Panc1 (cell line): ENCODE results near the gene KMO. TPM values are rescaled to one million over a fixed set of nuclear protein-coding genes. Genes with fewer than 3 reads are reported as not detected.

Experiments used
- ATAC-seq: fragments of 200-7000 bp; cut with Tn5 transposase; 2 replicates; pipeline ENCODE4 v1.9.1; 2020; ENCODE audit warnings: mild to moderate bottlenecking, moderate library complexity
- BruUV-seq: library from RNA; stranded (reverse); fragments of 400-500 nt; replicated peaks from 2 replicates; lab custom pipeline; 2021; lab: Mats Ljungman, UMichigan
- CTCF ChIA-PET: fragments of 300-600 bp; sonication (Branson Sonifier 250); formaldehyde crosslinking; loops from one replicate; lab custom pipeline; 2022; ENCODE audit warnings: antibody characterized with exemption; lab: Charles Lee
- POLR2A ChIA-PET: fragments of 300-600 bp; sonication (Branson Sonifier 250); formaldehyde crosslinking; loops from one replicate; lab custom pipeline; 2022; ENCODE audit warnings: antibody characterized with exemption; lab: Charles Lee
- DNase-seq: peaks from one replicate; pipeline ENCODE4 v3.0.0-alpha.2; 2010; ENCODE audit warnings: low read depth, low spot score
- H3K27ac ChIP-seq: 2 replicates; pipeline ENCODE4 v1.5.1; 2011; ENCODE audit warnings: mild to moderate bottlenecking, low read length, inconsistent platforms
- H3K27me3 ChIP-seq: fragments of 200-500 bp; sonication (Bioruptor generic); 2 replicates; pipeline ENCODE4 v1.6.0; 2014; ENCODE audit warnings: low read length, inconsistent platforms; ENCODE audit not compliant: control insufficient read depth, insufficient read depth
- H3K36me3 ChIP-seq: fragments of 200-500 bp; sonication (Bioruptor generic); 2 replicates; pipeline ENCODE4 v1.5.1; 2014; ENCODE audit warnings: inconsistent platforms, mild to moderate bottlenecking, low read length, moderate library complexity; ENCODE audit not compliant: control insufficient read depth, insufficient read depth
- H3K4me1 ChIP-seq: 2 replicates; pipeline ENCODE4 v1.5.1; 2011; ENCODE audit warnings: inconsistent platforms, mild to moderate bottlenecking, low read length, moderate library complexity; ENCODE audit not compliant: control insufficient read depth, insufficient read depth
- H3K4me3 ChIP-seq, 2 experiments: 2 replicates each; pipeline ENCODE4 v1.5.1; 2011 to 2012; ENCODE audit warnings: low read depth in 2 of 2, low read length in 2 of 2, mild to moderate bottlenecking in 2 of 2, inconsistent platforms in 1 of 2, moderate library complexity in 1 of 2
- H3K9me3 ChIP-seq: fragments of 200-500 bp; sonication (Bioruptor generic); 2 replicates; pipeline ENCODE4 v1.5.1; 2014; ENCODE audit warnings: low read depth, mild to moderate bottlenecking, inconsistent platforms, low read length, moderate library complexity; ENCODE audit not compliant: control insufficient read depth, insufficient read depth
- CTCF ChIP-seq: fragments of 450-650 bp; IDR thresholded peaks from 2 replicates; pipeline ENCODE4 v1.5.1; 2017; ENCODE audit warnings: mild to moderate bottlenecking
- POLR2AphosphoS5 ChIP-seq: IDR thresholded peaks from 2 replicates; pipeline ENCODE4 v1.6.1; 2012; ENCODE audit warnings: mild to moderate bottlenecking, low read depth, low read length, moderate library complexity
- REST ChIP-seq, 2 experiments: IDR thresholded peaks; 2 replicates each; pipeline ENCODE4 v1.6.1; 2011 to 2012; ENCODE audit warnings: low read depth in 2 of 2, control low read depth in 1 of 2, low read length in 1 of 2, mild to moderate bottlenecking in 1 of 2, moderate library complexity in 1 of 2; ENCODE audit not compliant: insufficient read depth in 1 of 2
- SIN3A ChIP-seq: IDR thresholded peaks from 2 replicates; pipeline ENCODE4 v1.6.1; 2012; ENCODE audit warnings: low read depth, mild to moderate bottlenecking, low read length, moderate library complexity, borderline replicate concordance; ENCODE audit not compliant: insufficient read depth
- TCF7L2 ChIP-seq: IDR thresholded peaks from 2 replicates; pipeline ENCODE4 v1.6.1; 2011; ENCODE audit warnings: mild to moderate bottlenecking, low read depth, low read length, inconsistent platforms
- in situ Hi-C: cut with HindIII; loops from 2 replicates; pipeline ENCODE4 v1.10.0; 2016; ENCODE audit warnings: low sequenced_read_pairs, low pct_unique_long_range_greater_than_20kb
- intact Hi-C: fragments of 100-400 bp; cut with micrococcal nuclease; formaldehyde crosslinking; loops from one replicate; pipeline ENCODE4 v1.10.0; 2022; ENCODE audit not compliant: unreplicated experiment
- total RNA-seq: library from RNA; stranded (reverse); gene quantifications from one replicate; pipeline ENCODE4 v1.2.1, GENCODE V29; 2021; ENCODE audit not compliant: unreplicated experiment

Gene KMO
- total RNA-seq, 1 experiment from 2014 or later = 1.8 TPM

GRCh38 chr1:241642593-241642944 lies 110.4 kb downstream of the KMO start:
- Histone ChIP-seq H3K9me3 (peaks cover 4% of the 10 kb centered on the region; the same call in 1 of the 2 replicates), H3K27ac (no peak overlapping the region), H3K4me3 (no peak overlapping the region), H3K36me3 (no peaks in the 10 kb centered on the region), H3K27me3 (no peaks in the 10 kb centered on the region), H3K4me1 (peaks cover 10% of the 10 kb centered on the region; the same call in 1 of the 2 replicates)
- no peak for ATAC-seq
- in situ Hi-C loops (no loop called here), intact Hi-C loops (no loop called here)
- ChIA-PET POLR2A (no interaction called here), CTCF (interaction anchor here (0.6 kb wide), 1 partner anchor 174 kb away, joined by 10 read pairs; no protein-coding TSS in a partner anchor)
- no TSS peak for BruUV-seq
- TF ChIP-seq CTCF (no peak), SIN3A (no peak), TCF7L2 (no peak), REST (IDR thresholded peaks at IDR 0.05; ENCODE audit: insufficient read depth in 1 of 2, low read depth in 2 of 2, low read length in 1 of 2) (no peak), POLR2AphosphoS5 (no peak)
- no peak for DNase-seq

- no peak for DNase-seq
- ATAC-seq = no peak
- BruUV-seq = no TSS peak
- no peaks in the 10 kb centered on the region for H3K36me3 ChIP-seq
- no peaks in the 10 kb centered on the region for H3K27me3 ChIP-seq
- H3K4me3 ChIP-seq = no peak overlapping the region
- in situ Hi-C loops (no loop called here), intact Hi-C loops (no loop called here)
- no peak for TF ChIP-seq POLR2AphosphoS5
- no peak for TF ChIP-seq TCF7L2
- TF ChIP-seq CTCF = no peak
- no peak for TF ChIP-seq REST (IDR thresholded peaks at IDR 0.05; ENCODE audit: insufficient read depth in 1 of 2, low read depth in 2 of 2, low read length in 1 of 2)
- no peak for TF ChIP-seq SIN3A
- peaks cover 4% of the 10 kb centered on the region; the same call in 1 of the 2 replicates for H3K9me3 ChIP-seq
- H3K27ac ChIP-seq = no peak overlapping the region
- ChIA-PET CTCF (no interaction called here), POLR2A (no interaction called here)
- H3K4me1 ChIP-seq = peaks cover 3% of the 10 kb centered on the region; the same call in 1 of the 2 replicates
These were observed 112.1 kb downstream of the KMO start for GRCh38 chr1:241644259-241644658.
